22Rv1 (cell line): ENCODE measurements around the gene RASSF5.

Experiments used
- ZFX ChIP-seq: fragments of 450-650 bp; IDR thresholded peaks from 2 replicates; pipeline ENCODE4 v1.6.1; 2017; ENCODE audit warnings: antibody characterized with exemption, borderline replicate concordance
- TF ChIP-seq, protein P1 (sequence below): fragments of 450-650 bp; IDR thresholded peaks from 2 replicates; pipeline ENCODE4 v1.5.1; 2017; ENCODE audit warnings: mild to moderate bottlenecking

DNA sequence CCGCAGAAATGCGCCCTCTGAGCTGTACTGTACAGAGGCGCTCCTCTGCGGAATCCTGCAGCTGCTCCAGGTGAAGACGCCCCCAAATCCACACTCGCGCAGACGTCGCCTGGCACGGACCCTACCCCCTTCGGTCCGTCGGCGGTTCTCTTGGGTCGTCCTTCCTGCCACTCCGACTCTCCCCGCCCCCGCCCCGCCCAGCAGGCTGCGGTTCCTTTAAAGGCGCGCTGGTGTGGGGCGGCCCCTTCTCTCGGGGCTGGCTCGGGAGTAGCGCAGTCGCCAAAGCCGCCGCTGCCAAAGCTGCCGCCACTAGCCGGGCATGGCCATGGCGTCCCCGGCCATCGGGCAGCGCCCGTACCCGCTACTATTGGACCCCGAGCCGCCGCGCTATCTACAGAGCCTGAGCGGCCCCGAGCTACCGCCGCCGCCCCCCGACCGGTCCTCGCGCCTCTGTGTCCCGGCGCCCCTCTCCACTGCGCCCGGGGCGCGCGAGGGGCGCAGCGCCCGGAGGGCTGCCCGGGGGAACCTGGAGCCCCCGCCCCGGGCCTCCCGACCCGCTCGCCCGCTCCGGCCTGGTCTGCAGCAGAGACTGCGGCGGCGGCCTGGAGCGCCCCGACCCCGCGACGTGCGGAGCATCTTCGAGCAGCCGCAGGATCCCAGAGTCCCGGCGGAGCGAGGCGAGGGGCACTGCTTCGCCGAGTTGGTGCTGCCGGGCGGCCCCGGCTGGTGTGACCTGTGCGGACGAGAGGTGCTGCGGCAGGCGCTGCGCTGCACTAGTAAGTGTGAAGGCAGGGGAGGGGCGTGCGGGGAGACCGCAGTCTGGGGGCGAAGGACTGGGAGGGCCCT lies at the start of gene RASSF5:
- TF ChIP-seq, protein P1, sequence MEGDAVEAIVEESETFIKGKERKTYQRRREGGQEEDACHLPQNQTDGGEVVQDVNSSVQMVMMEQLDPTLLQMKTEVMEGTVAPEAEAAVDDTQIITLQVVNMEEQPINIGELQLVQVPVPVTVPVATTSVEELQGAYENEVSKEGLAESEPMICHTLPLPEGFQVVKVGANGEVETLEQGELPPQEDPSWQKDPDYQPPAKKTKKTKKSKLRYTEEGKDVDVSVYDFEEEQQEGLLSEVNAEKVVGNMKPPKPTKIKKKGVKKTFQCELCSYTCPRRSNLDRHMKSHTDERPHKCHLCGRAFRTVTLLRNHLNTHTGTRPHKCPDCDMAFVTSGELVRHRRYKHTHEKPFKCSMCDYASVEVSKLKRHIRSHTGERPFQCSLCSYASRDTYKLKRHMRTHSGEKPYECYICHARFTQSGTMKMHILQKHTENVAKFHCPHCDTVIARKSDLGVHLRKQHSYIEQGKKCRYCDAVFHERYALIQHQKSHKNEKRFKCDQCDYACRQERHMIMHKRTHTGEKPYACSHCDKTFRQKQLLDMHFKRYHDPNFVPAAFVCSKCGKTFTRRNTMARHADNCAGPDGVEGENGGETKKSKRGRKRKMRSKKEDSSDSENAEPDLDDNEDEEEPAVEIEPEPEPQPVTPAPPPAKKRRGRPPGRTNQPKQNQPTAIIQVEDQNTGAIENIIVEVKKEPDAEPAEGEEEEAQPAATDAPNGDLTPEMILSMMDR, result no peak
- no peak for TF ChIP-seq ZFX
